Measurements from ENCODE around the gene ADD2. TPM values are rescaled to one million over a fixed set of nuclear protein-coding genes. Genes with fewer than 3 reads are reported as not detected.

The ADD2 gene
- total and polyA plus RNA-seq, 5 donors: 0.40 to 1.3 (median 0.45) TPM

GRCh38 chr2:70708376-70709199 is 59.4 kb downstream of the ADD2 start:
- no peaks in the 10 kb centered on the region for H3K27me3 ChIP-seq (ENCODE audit: control insufficient read depth, insufficient read depth)
- WGBS: 80% methylated on average over 3 of the region's 3 CpGs
- ATAC-seq: no peak
- H3K4me3 ChIP-seq (ENCODE audit: low read length): no peak overlapping the region
- intact Hi-C loops (cut with DNase I): no loop called here
- no peaks in the 10 kb centered on the region for H3K4me1 ChIP-seq (ENCODE audit: control insufficient read depth, insufficient read depth, low read length)
- H3K9me3 ChIP-seq (ENCODE audit: control insufficient read depth, low read length): no peaks in the 10 kb centered on the region
- no peak for DNase-seq
- H3K27ac ChIP-seq (ENCODE audit: low read length): no peak overlapping the region

- WGBS: 91% methylated on average over 1 of the region's 1 CpG
- no peaks in the 10 kb centered on the region for H3K27me3 ChIP-seq (ENCODE audit: control insufficient read depth, insufficient read depth)
- no peak overlapping the region for H3K4me3 ChIP-seq (ENCODE audit: low read length)
- intact Hi-C loops (cut with DNase I): no loop called here
- H3K9me3 ChIP-seq (ENCODE audit: control insufficient read depth, low read length): no peaks in the 10 kb centered on the region
- ATAC-seq (no peak), DNase-seq (no peak)
- no peak overlapping the region for H3K27ac ChIP-seq (ENCODE audit: low read length)
- no peaks in the 10 kb centered on the region for H3K4me1 ChIP-seq (ENCODE audit: control insufficient read depth, insufficient read depth, low read length)
Observed at GRCh38 chr2:70707706-70708105, 60.3 kb downstream of the ADD2 start.

GRCh38 chr2:70706026-70706795 is 61.8 kb downstream of the ADD2 start:
- intact Hi-C loops (cut with DNase I): no loop called here
- Histone ChIP-seq H3K27ac (ENCODE audit: low read length) (no peak overlapping the region), H3K27me3 (ENCODE audit: control insufficient read depth, insufficient read depth) (no peaks in the 10 kb centered on the region), H3K4me3 (ENCODE audit: low read length) (no peak overlapping the region), H3K9me3 (ENCODE audit: control insufficient read depth, low read length) (no peaks in the 10 kb centered on the region), H3K4me1 (ENCODE audit: control insufficient read depth, insufficient read depth, low read length) (no peaks in the 10 kb centered on the region)
- WGBS: 95% methylated on average over 36 of the region's 36 CpGs
- DNase-seq: no peak
- no peak for ATAC-seq

- Histone ChIP-seq H3K4me1 (ENCODE audit: control insufficient read depth, insufficient read depth, low read length) (no peaks in the 10 kb centered on the region), H3K9me3 (ENCODE audit: control insufficient read depth, low read length) (no peaks in the 10 kb centered on the region), H3K27me3 (ENCODE audit: control insufficient read depth, insufficient read depth) (no peaks in the 10 kb centered on the region), H3K27ac (ENCODE audit: low read length) (no peak overlapping the region), H3K4me3 (ENCODE audit: low read length) (no peak overlapping the region)
- intact Hi-C loops (cut with DNase I): no loop called here
- no peak for DNase-seq
- WGBS: 94% methylated on average over 8 of the region's 8 CpGs
- ATAC-seq: no peak
Observed at GRCh38 chr2:70705160-70705850, 62.7 kb downstream of the ADD2 start.

GRCh38 chr2:70703900-70704549 is 64.0 kb downstream of the ADD2 start:
- H3K4me1 ChIP-seq (ENCODE audit: control insufficient read depth, insufficient read depth, low read length): no peaks in the 10 kb centered on the region
- no peak for DNase-seq
- H3K4me3 ChIP-seq (ENCODE audit: low read length): no peak overlapping the region
- ATAC-seq: no peak
- H3K9me3 ChIP-seq (ENCODE audit: control insufficient read depth, low read length): no peaks in the 10 kb centered on the region
- intact Hi-C loops (cut with DNase I): no loop called here
- no peak overlapping the region for H3K27ac ChIP-seq (ENCODE audit: low read length)
- WGBS: 48% methylated on average over 9 of the region's 9 CpGs
- no peaks in the 10 kb centered on the region for H3K27me3 ChIP-seq (ENCODE audit: control insufficient read depth, insufficient read depth)

GRCh38 chr2:70702711-70703395 is 65.1 kb downstream of the ADD2 start:
- H3K9me3 ChIP-seq (ENCODE audit: control insufficient read depth, low read length): no peaks in the 10 kb centered on the region
- H3K4me3 ChIP-seq (ENCODE audit: low read length): no peak overlapping the region
- intact Hi-C loops (cut with DNase I): no loop called here
- DNase-seq (no peak), ATAC-seq (no peak)
- H3K27me3 ChIP-seq (ENCODE audit: control insufficient read depth, insufficient read depth): no peaks in the 10 kb centered on the region
- H3K4me1 ChIP-seq (ENCODE audit: control insufficient read depth, insufficient read depth, low read length): no peaks in the 10 kb centered on the region
- H3K27ac ChIP-seq (ENCODE audit: low read length): no peak overlapping the region
- WGBS: 89% methylated on average over 8 of the region's 8 CpGs

GRCh38 chr2:70698847-70699246 is 69.2 kb downstream of the ADD2 start:
- intact Hi-C loops (cut with DNase I): no loop called here
- Histone ChIP-seq H3K4me3 (ENCODE audit: low read length) (no peak overlapping the region), H3K4me1 (ENCODE audit: control insufficient read depth, insufficient read depth, low read length) (no peaks in the 10 kb centered on the region), H3K27ac (ENCODE audit: low read length) (no peak overlapping the region), H3K27me3 (ENCODE audit: control insufficient read depth, insufficient read depth) (no peaks in the 10 kb centered on the region), H3K9me3 (ENCODE audit: control insufficient read depth, low read length) (no peaks in the 10 kb centered on the region)
- 62% methylated on average over 3 of the region's 3 CpGs for WGBS
- DNase-seq: no peak
- ATAC-seq: no peak

- WGBS: 91% methylated on average over 12 of the region's 12 CpGs
- intact Hi-C loops (cut with DNase I): no loop called here
- DNase-seq (no peak), ATAC-seq (no peak)
- Histone ChIP-seq H3K4me3 (ENCODE audit: low read length) (no peak overlapping the region), H3K27me3 (ENCODE audit: control insufficient read depth, insufficient read depth) (no peaks in the 10 kb centered on the region), H3K27ac (ENCODE audit: low read length) (no peak overlapping the region), H3K9me3 (ENCODE audit: control insufficient read depth, low read length) (no peaks in the 10 kb centered on the region), H3K4me1 (ENCODE audit: control insufficient read depth, insufficient read depth, low read length) (no peaks in the 10 kb centered on the region)
Observed at GRCh38 chr2:70697603-70698383, 70.2 kb downstream of the ADD2 start.

- intact Hi-C loops (cut with DNase I): no loop called here
- H3K27me3 ChIP-seq (ENCODE audit: control insufficient read depth, insufficient read depth): no peaks in the 10 kb centered on the region
- no peaks in the 10 kb centered on the region for H3K9me3 ChIP-seq (ENCODE audit: control insufficient read depth, low read length)
- no peak overlapping the region for H3K27ac ChIP-seq (ENCODE audit: low read length)
- no peaks in the 10 kb centered on the region for H3K4me1 ChIP-seq (ENCODE audit: control insufficient read depth, insufficient read depth, low read length)
- 97% methylated on average over 6 of the region's 6 CpGs for WGBS
- DNase-seq (no peak), ATAC-seq (no peak)
- H3K4me3 ChIP-seq (ENCODE audit: low read length): no peak overlapping the region
Observed at GRCh38 chr2:70696142-70696541, 71.9 kb downstream of the ADD2 start.

- 94% methylated on average over 17 of the region's 17 CpGs for WGBS
- Histone ChIP-seq H3K27ac (ENCODE audit: low read length) (no peak overlapping the region), H3K4me1 (ENCODE audit: control insufficient read depth, insufficient read depth, low read length) (no peaks in the 10 kb centered on the region), H3K27me3 (ENCODE audit: control insufficient read depth, insufficient read depth) (no peaks in the 10 kb centered on the region), H3K9me3 (ENCODE audit: control insufficient read depth, low read length) (no peaks in the 10 kb centered on the region), H3K4me3 (ENCODE audit: low read length) (no peak overlapping the region)
- DNase-seq: no peak
- ATAC-seq: no peak
- intact Hi-C loops (cut with DNase I): loop anchor here in 1 of 4 donors (5.0 kb wide), 1 partner anchor 295 kb away; no protein-coding TSS in a partner anchor
Observed at GRCh38 chr2:70692256-70692655, 75.7 kb downstream of the ADD2 start.
